ENCODE data around the gene CEP131.

Gene CEP131

GRCh38 chr17:81251094-81251708 is 28.4 kb upstream of the CEP131 start:
- DNase-seq, result no peak

GRCh38 chr17:81250286-81251093 is 27.7 kb upstream of the CEP131 start:
- no peak for DNase-seq

- DNase-seq, result no peak
Observed at GRCh38 chr17:81249223-81250040, 26.7 kb upstream of the CEP131 start.

- DNase-seq, result no peak
Observed at GRCh38 chr17:81248649-81249048, 25.9 kb upstream of the CEP131 start.

- no peak for DNase-seq
Observed at GRCh38 chr17:81247339-81247990, 24.7 kb upstream of the CEP131 start.

- DNase-seq, result no peak
Observed at GRCh38 chr17:81246679-81247338, 24.0 kb upstream of the CEP131 start.

GRCh38 chr17:81246343-81246670 is 23.5 kb upstream of the CEP131 start:
- DNase-seq, result no peak

- DNase-seq, result no peak
Observed at GRCh38 chr17:81245665-81246342, 23.0 kb upstream of the CEP131 start.

GRCh38 chr17:81245024-81245664 is 22.4 kb upstream of the CEP131 start:
- DNase-seq, result no peak

- no peak for DNase-seq
Observed at GRCh38 chr17:81244358-81245023, 21.7 kb upstream of the CEP131 start.

GRCh38 chr17:81243333-81243664 is 20.5 kb upstream of the CEP131 start:
- DNase-seq, result no peak

- peak; percentile 30 to 38 for DNase-seq
Observed at GRCh38 chr17:81242421-81243332, 19.9 kb upstream of the CEP131 start.

GRCh38 chr17:81241648-81242420 is 19.1 kb upstream of the CEP131 start:
- peak; percentile 57 to 61 for DNase-seq

GRCh38 chr17:81241203-81241602 is 18.4 kb upstream of the CEP131 start:
- no peak for DNase-seq

GRCh38 chr17:81240761-81241160 is 18.0 kb upstream of the CEP131 start:
- DNase-seq, result no peak

- DNase-seq, result peak in 1 of 2 experiments; percentile 22
Observed at GRCh38 chr17:81239714-81240555, 17.2 kb upstream of the CEP131 start.

GRCh38 chr17:81238815-81239713 is 16.3 kb upstream of the CEP131 start, which contains the start of the genes NDUFAF8 and TEPSIN:
Gene NDUFAF8, plus strand, starts transcription at chr17:81239318. Its CDS starts 46 bp downstream, at chr17:81239364.
Gene TEPSIN, minus strand, starts transcription at chr17:81239055. Its CDS starts 22 bp downstream, at chr17:81239033.
- peak; percentile 100 for DNase-seq

Measured in Kasumi-1 (cell line).